ENCODE results near the gene SH3GL2. TPM values are rescaled to one million over a fixed set of nuclear protein-coding genes. Genes with fewer than 3 reads are reported as not detected.

Gene SH3GL2
- total RNA-seq, 1 experiment from 2014 or later, result not detected

DNA sequence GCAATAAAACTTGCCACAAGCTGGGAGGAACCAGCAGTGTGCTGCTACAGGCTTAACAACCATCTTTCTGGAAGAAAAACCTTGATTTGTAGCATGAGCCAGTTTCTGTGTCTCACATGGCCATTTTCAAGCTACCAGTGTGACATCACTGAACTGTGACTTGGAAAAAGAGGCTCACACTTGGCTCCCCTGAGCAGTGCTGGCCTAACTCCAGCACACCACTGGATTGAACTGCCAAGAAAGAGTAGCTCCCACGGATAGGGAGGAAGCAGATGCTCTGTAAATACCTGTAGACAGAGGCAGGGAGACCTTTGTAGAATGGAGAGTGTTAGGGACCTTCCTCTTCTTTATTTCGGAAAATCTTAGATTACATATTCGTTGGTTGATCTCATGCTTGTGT, 197.9 kb downstream of the SH3GL2 start:
- in situ Hi-C loops (cut with HindIII; ENCODE audit: low pct_unique_long_range_greater_than_20kb, low sequenced_read_pairs), result no loop called here
- no peak for DNase-seq (ENCODE audit: low read depth)

DNA sequence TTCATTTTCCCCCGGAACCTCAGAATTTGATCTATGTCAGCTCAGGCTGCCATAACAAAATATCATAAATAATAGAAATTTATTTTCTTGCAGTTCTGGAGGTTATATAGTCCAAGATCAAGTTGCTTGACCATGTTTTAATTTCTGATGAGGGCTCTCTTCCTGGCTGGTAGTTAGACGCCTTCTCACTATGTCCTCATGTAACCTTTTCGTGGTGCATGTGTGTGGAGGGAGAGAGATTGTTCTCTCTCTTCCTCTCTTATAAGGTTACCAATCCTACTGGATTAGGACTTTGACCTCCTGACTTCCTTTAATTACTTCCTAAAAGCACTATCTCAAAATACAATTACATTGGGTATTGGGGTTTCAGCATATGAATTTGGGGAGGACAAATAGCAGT, 198.6 kb downstream of the SH3GL2 start:
- DNase-seq (ENCODE audit: low read depth), result no peak
- in situ Hi-C loops (cut with HindIII; ENCODE audit: low pct_unique_long_range_greater_than_20kb, low sequenced_read_pairs), result no loop called here

DNA sequence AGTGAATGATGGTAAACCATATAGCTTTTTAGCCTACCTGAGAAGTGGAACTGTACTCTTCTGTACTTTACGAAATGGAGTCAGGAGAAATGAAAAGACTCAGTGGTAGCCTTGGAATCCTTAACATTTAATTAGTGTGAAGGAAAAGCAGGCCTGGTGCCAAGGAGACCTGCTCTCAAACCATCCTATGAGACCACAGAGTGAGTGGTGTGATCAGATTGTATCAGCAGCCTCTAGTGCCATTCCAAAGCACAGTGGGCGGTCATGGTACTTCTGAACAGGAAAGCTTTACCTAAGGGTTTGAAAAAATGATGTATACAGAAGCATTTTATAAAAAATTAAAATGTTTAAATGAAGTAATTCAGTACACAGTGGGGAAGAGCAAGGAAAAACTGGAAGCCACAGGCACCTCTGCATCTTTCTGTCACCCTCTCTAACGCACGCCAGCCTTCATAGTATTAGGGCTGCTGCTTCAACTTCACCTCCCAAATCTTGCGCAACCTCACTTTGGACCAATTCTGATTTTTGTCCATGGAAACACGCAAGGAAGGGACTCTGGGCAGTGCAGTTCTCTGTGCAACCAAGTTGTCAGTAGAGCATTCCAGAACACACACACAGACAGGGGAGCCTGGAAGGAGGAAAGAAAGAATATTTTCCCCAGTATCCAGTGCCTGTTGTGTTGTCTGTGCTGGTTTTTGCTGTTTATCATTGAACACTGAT, 203.7 kb downstream of the SH3GL2 start:
- no peak for DNase-seq (ENCODE audit: low read depth)
- in situ Hi-C loops (cut with HindIII; ENCODE audit: low pct_unique_long_range_greater_than_20kb, low sequenced_read_pairs), result no loop called here

DNA sequence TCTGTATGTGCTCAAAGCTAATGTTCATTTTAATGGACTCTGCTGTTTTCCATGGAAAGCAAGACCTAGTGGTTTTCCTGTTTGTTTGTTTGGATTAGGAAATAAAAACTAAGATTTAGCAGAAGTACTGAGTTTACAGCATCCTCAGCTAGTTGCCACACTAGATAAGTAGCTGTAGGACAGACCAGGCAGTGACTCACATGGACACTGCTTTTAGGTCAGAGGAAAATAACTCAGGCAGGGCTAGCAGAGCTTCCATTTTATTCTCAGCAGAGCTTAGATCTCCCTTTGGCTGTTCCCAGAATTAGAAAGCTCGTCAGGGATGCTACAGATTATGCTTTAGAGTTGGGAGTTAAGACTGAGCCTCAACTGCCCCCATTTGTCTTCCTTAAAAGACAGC, 204.4 kb downstream of the SH3GL2 start:
- no peak for DNase-seq (ENCODE audit: low read depth)
- in situ Hi-C loops (cut with HindIII; ENCODE audit: low pct_unique_long_range_greater_than_20kb, low sequenced_read_pairs), result no loop called here

DNA sequence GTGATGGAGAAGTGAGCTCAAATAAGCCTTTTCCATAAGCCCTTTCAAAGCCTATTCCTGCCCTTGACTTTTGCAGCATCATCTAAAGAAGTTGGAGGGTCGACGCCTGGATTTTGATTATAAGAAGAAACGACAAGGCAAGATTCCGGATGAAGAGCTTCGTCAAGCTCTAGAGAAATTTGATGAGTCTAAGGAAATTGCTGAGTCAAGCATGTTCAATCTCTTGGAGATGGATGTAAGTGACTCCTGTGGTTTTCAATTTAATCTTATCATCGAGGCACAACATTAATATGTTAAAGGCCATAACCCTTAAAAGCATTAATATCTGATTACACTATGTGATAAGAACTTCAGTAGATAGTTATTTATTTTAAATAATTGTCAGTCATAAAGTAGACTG, 210.4 kb downstream of the SH3GL2 start:
- in situ Hi-C loops (cut with HindIII; ENCODE audit: low pct_unique_long_range_greater_than_20kb, low sequenced_read_pairs), result no loop called here
- DNase-seq (ENCODE audit: low read depth), result no peak

DNA sequence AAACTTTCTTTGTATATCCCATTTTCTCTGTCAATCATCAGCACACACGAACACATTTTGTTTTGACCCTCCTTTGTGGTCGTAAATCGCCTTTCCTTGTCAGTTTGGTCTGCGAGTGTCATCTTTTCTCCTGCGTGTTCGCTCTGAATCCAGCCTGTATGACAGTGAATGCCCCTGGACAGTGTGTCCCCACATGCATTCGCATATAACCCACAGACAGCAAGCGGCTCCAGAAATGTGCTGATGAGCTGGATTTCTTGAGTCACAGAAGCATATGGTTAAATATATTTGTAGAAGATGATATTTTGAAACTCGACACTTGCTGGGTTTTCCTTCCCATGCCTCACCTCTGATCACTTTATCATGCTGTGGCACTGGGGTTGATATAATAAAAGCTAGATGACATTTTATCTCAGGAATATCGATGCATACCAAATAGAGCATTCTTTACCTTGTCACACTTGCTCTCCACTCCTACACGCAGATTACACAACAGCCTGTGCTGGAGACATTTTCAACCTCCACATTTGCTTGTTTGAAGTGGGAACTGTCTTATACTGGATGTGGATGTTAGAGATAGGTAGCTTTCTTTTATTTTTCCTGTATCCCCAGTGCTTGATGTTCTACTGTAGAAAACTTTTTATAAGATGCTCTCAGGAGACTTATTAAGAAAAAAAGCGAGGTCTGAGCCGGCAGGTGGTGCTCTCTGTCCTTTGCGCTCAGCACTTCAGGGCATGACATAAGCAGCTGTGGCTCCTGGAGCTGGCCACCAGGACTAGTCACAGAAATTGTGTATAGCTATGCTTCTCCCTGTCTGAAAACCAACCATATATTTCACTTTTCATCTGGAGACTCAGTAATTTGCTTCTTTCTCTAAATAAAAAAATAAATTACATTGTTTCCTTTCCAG, 215.1 kb downstream of the SH3GL2 start:
- no peak for DNase-seq (ENCODE audit: low read depth)
- in situ Hi-C loops (cut with HindIII; ENCODE audit: low pct_unique_long_range_greater_than_20kb, low sequenced_read_pairs), result no loop called here

DNA sequence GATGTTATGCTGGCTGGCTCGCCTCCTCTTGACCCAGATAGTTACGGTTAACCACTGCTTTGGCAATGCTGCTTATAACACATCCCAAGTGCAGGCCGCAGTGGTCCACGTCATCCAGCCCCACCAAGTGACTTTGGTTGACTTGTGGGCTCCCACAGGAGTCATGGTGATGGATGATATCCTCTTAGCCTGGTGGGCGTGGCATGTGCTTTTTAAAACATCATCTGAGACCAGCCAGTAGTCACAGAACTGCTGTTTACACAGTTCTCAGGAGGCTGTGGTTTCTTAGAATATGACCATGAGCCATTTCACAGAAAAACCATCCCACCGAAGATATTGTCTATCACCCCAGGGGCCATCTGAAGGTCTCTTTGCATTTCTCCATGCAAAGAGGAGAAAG, 216.9 kb downstream of the SH3GL2 start:
- DNase-seq (ENCODE audit: low read depth), result no peak
- in situ Hi-C loops (cut with HindIII; ENCODE audit: low pct_unique_long_range_greater_than_20kb, low sequenced_read_pairs), result no loop called here

DNA sequence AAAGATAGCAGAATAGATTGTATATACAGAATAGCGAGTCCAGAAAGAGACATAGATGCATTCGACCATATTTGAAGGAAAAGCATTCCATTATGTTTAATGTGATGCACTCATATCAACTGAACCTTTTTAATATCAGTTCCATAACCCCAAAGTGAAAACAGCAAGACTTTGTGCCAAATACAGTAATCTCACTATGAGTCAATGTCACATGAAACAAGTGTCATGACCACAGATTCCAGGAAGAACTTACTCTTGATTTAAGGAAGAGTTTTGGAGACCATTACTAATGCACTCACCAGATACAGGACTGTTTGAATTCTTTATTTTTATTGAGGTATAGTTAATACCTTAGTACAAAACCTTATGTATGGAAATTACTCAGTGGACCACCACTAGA, 220.5 kb downstream of the SH3GL2 start:
- no peak for DNase-seq (ENCODE audit: low read depth)
- in situ Hi-C loops (cut with HindIII; ENCODE audit: low pct_unique_long_range_greater_than_20kb, low sequenced_read_pairs), result no loop called here

DNA sequence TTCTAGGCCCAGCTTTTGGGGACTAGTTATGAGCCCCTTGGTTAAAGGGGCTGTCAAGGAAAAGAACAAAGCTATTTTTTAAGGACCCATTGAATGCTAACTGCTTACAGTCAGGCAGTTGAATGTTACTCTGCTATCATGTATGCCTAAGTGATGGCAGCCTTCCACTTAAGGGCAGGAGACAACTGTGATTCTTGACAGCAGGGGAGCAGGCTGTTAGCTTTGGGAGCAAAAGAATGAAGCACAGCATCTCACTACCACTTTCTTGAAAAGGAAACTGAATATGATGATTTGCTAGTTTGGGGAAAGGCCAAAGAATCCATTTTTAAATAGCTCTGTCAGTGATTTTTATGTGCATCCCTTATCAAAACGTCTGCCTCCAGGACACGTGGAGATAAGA, 221.6 kb downstream of the SH3GL2 start:
- in situ Hi-C loops (cut with HindIII; ENCODE audit: low pct_unique_long_range_greater_than_20kb, low sequenced_read_pairs), result no loop called here
- DNase-seq (ENCODE audit: low read depth), result no peak

DNA sequence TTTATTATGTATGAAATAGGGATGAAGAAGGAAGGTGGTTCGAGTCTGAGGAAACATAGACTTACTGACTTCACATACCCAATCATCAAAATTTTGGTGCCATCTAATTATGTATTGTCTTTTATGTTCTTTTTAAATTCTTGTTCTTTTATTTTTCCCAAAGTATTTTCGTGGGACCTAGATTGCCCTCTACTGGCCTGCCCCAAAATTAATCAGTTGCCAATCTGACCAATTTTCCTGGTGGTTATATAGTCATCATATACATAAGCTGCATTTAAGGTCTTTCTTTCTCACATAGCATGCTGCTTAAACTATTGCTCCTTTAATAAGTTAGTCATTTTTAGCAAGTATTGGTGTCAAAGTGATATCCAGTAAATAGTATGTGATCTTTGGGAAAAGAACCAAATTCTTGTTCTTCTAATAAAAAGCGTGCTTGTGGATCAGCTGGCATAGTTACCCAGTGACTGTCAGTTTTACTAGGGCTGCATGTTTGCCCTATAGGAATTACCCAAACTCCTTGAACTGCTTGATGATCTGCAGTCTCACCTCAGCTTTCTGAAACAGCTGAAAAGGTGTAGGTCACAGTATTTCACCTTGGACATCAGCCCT, 223.5 kb downstream of the SH3GL2 start:
- no peak for DNase-seq (ENCODE audit: low read depth)

DNA sequence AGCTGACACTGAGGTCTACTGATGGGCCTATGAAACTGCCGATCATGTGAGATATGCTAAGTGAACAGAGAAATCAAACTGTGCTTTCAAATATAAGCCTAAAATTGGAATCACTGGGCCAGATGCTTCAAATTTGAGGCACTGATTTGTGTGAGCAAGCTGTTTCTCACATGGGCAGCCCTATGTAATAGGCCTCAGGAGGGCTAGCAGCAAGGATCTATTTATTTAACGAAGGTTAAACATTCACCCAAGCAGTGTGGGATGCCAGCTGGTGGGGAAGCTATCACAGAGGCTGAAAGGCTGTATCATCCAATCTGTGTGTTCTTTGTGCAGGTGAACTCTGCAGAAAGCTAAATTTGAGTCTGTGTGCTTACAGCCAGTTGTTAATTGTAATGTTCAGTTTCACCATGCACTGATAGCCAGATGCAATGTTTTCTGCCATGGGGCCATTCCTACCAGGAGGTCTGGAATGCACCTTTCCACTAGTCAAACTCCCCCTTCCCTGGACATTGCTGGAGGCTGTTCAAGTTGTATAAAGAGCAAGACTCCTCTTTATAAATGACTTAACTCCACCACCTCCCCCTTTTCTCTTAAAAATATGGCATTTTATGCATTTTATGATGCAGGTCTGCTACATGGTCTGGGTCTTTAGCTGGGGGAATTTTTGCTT, 228.9 kb downstream of the SH3GL2 start:
- in situ Hi-C loops (cut with HindIII; ENCODE audit: low pct_unique_long_range_greater_than_20kb, low sequenced_read_pairs), result no loop called here

More for the DNA sequence above, 223.5 kb downstream of the SH3GL2 start:
- in situ Hi-C loops (cut with HindIII; ENCODE audit: low pct_unique_long_range_greater_than_20kb, low sequenced_read_pairs), result no loop called here

DNA sequence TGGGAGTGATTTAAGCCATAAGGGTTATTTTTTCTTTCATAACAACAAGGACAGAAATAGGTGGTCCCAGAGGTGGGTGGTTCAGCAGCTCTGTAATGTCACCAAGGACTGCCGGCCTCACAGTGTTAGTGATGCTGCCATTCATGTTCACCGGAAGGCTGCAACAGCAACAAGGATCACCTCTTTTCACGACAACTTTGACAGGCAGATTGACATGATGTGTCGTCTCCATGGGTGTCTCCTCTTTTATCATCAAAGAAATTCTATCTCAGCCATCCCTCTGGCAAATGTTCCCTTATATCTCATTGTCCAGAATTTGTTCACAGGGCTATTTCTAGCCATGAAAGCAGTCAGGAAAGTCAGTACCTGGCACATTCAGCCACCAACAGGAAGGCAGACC, 231.5 kb downstream of the SH3GL2 start:
- no peak for DNase-seq (ENCODE audit: low read depth)
- in situ Hi-C loops (cut with HindIII; ENCODE audit: low pct_unique_long_range_greater_than_20kb, low sequenced_read_pairs), result no loop called here

More for the DNA sequence above, 228.9 kb downstream of the SH3GL2 start:
- DNase-seq (ENCODE audit: low read depth), result peak; percentile 6

DNA sequence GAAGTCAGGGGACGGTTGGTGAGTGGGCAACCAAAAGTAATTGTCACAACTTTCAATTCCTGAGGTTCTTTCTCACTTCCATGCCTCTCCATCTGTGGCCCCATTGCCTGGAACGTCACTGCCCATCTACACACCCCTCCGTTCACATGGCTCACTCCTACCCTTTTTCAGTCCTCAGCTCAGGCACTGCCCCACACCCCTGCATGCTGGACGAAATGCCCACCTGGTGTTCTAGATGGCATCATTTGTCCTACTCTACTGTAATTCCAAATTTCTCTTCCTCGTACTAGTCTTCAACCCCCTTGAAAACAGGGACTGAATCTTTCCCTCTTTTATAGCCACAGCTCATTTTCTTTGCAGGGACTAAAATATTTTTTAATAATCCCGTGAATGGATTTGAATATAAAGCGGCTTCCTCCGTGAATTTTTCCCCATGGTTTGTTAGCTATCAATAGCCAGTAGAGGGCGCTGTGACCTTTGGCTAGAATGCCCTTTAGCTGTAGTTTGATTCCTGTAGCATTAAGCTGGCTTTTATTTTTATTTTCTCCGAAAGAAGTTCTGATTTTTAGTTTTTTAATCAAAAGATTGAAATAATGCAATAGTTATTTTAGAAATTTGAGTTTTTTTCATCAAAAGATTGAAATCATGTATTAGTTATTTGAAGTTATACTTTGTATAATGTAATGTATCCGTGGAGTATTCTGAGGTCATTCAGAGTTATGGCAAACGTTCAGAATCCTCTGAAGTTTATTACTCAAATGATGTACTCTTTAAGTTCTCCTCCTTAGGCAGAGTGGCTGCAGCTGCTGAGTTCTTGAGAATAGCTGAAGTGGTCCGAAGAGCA, 232.1 kb downstream of the SH3GL2 start:
- no peak for DNase-seq (ENCODE audit: low read depth)
- in situ Hi-C loops (cut with HindIII; ENCODE audit: low pct_unique_long_range_greater_than_20kb, low sequenced_read_pairs), result no loop called here

DNA sequence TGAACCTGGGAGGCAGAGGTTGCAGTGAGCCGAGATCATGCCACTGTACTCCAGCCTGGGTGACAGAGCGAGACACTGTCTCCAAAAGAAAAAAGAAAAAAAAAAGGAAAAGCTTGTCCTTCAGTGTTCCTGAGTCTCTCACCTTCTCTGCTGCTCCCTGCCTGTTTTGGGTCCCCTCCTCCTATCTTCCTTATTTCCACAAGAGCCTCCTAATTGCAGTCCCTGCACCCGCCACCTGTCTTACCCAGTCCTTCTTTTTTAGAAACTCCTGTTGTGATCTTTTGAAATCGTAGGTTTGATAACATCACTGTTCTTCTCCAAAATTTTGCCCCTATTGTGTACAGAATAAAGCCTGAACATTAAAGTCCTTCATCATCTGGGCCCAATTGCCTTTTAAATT, 234.9 kb downstream of the SH3GL2 start:
- in situ Hi-C loops (cut with HindIII; ENCODE audit: low pct_unique_long_range_greater_than_20kb, low sequenced_read_pairs), result no loop called here
- DNase-seq (ENCODE audit: low read depth), result no peak

DNA sequence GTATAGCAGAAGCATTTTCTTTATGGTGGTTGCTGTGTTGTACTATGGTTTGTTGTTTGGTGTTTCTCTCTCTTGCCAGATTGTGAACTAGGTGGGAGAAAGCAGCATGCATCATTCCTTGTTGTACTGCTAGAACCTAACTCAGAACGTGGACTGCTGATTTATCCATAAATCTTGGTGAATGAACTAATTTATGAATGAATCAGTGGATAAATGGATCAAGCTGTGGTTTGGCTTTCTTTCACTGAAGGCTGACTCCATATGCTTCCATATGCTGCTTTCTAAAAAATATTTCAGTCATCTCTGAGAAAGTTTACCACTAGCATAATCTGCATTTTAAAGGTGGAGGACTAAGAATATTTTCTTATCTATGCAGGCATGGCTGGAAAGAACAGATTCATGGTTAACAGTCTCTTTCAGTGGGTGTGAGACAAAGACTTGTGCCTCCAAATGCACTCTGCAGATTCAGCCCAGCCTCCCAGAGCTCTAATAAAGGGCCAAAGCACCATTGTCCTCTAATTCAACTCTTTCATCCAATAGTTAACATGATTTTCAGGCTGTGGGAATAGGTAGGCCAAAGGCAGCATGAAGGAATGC, 237.7 kb downstream of the SH3GL2 start:
- in situ Hi-C loops (cut with HindIII; ENCODE audit: low pct_unique_long_range_greater_than_20kb, low sequenced_read_pairs), result no loop called here

DNA sequence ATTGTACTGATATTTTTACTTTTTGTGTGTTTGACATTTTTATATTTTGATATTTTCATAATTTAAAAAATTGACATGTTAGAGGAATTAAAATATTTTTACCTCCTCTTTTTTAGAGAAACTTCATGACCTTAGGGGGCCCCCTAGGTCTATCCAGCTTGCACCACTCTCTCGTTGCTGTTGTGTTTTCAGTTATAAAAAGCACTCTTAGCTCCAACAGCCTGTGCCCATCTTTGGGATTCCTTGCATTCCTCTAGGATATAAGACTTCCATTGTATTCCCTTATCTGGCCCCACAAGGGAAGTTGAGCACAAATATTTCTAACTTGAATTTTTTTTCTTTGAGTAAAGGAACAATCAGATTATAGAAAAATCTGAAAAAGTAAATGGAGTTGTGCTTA, 245.3 kb downstream of the SH3GL2 start:
- no peak for DNase-seq (ENCODE audit: low read depth)
- in situ Hi-C loops (cut with HindIII; ENCODE audit: low pct_unique_long_range_greater_than_20kb, low sequenced_read_pairs), result no loop called here

More for the DNA sequence above, 237.7 kb downstream of the SH3GL2 start:
- no peak for DNase-seq (ENCODE audit: low read depth)

DNA sequence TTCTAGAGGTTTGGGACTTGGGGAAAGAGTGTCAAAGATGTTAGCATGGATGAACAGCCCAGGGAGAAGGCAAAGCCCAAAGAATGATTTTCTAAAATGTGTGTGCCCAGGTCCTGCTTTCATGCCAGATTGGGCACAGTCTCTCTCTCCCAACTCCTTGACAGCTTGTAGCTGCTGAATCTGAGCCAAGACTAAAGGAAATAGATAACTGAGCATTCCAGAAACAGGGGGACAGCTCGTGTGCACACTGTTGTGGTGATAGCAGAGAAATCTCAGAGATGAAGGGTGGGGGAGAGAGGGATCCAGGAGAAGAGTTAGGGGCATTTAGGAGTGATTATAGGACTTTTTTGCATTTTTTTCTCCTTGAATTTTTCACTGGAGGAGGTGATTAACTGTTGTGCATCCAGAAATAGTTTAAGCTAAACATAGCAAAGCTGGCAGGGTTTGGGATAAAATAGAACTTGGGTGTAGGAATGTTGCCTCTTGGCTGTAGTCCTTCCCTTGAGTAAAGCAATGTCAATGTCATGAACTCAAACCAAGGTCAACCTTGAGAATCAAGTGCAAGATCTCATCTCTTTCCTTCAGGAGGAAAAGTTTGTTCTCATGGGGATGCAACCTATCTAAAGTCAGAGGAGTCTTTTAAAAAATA, 245.9 kb downstream of the SH3GL2 start:
- in situ Hi-C loops (cut with HindIII; ENCODE audit: low pct_unique_long_range_greater_than_20kb, low sequenced_read_pairs), result no loop called here
- no peak for DNase-seq (ENCODE audit: low read depth)

Data from Caki2 (cell line).